RWPE1 (cell line): ENCODE measurements around the gene PARM1.

Source experiments
- CTCF ChIA-PET: fragments of 350-600 bp; sonication (Branson Sonifier 250); formaldehyde crosslinking; extraction: SDS; loops from one replicate; lab custom pipeline; 2021; lab: Yijun Ruan, JAX
- POLR2A ChIA-PET: fragments of 400-600 bp; formaldehyde crosslinking; extraction: SDS; loops from one replicate; lab custom pipeline; 2020; ENCODE audit warnings: antibody characterized with exemption; ENCODE audit not compliant: low non-redundant PET; lab: Yijun Ruan, JAX
- DNase-seq: peaks from one replicate; pipeline ENCODE4 v3.0.0; 2012; ENCODE audit warnings: low spot score
- H3K27ac ChIP-seq: fragments of 450-650 bp; 2 replicates; pipeline ENCODE4 v1.5.1; 2017
- TF ChIP-seq, protein P1 (sequence below): fragments of 450-650 bp; conservative IDR thresholded peaks from 2 replicates; pipeline ENCODE4 v1.5.1; 2017; ENCODE audit warnings: low read depth, mild to moderate bottlenecking

Gene PARM1

DNA sequence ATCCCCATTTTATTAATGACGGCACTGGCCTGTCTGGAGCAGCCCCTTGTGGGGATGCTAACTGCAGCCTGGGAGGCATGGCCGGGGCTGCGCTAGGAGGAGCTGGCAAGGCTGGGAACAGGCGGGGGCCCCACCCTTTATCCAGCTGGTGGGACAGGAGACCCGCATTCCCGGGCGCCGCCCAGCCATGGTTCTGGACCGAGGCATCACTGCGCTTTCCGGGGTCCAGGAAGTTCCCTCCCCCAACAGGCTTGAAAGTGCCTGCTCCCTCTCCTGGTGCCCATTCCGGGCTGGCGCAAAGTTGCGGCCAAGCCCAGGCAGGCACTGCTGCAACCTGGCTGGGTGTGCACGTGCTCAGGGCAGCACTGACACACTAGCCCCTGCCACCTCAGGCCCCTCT, 124.5 kb downstream of the PARM1 start:
- TF ChIP-seq, protein P1, sequence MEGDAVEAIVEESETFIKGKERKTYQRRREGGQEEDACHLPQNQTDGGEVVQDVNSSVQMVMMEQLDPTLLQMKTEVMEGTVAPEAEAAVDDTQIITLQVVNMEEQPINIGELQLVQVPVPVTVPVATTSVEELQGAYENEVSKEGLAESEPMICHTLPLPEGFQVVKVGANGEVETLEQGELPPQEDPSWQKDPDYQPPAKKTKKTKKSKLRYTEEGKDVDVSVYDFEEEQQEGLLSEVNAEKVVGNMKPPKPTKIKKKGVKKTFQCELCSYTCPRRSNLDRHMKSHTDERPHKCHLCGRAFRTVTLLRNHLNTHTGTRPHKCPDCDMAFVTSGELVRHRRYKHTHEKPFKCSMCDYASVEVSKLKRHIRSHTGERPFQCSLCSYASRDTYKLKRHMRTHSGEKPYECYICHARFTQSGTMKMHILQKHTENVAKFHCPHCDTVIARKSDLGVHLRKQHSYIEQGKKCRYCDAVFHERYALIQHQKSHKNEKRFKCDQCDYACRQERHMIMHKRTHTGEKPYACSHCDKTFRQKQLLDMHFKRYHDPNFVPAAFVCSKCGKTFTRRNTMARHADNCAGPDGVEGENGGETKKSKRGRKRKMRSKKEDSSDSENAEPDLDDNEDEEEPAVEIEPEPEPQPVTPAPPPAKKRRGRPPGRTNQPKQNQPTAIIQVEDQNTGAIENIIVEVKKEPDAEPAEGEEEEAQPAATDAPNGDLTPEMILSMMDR: no peak
- H3K27ac ChIP-seq: no peak overlapping the region
- ChIA-PET CTCF (no interaction called here), POLR2A (no interaction called here)
- no peak for DNase-seq

DNA sequence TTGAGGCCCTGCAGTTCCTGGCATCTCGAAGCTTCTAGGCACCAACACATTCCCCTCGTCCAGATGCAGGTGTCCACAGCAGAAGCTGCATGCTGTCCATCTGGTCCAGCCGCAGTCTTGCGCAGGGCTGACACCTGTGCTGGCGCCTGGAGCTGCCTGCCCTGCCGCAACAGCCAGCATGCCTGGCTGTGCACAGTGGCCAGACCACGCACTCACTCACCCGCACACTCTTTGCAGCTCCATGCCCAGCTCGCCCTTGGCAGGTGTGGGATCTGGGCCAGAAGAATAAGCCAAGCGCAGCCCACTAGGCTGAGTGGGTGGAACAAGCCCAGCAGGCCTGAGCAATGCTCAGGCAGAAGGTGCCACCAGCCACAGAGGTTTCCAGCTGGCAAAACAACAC, 125.6 kb downstream of the PARM1 start:
- POLR2A ChIA-PET: no interaction called here
- CTCF ChIA-PET: no interaction called here

DNA sequence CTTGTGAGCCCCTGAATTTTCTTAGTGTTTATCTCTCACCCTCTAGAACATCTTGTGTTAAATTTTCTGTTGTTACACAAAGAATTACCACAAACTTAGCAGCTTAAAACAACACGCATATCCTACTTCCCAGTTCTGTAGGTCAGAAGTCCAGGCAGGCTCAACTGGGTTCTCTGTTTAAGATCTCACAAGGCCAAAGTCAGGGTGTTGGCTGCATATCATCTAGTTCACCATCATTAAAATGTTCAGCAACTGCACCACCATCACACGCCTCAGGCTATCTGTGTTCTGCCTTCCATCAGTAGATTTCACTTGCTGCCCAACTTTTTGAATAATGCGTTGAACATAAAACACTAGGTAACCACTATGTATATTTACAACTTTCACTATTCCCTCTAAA, 130.5 kb downstream of the PARM1 start:
- CTCF ChIA-PET: no interaction called here
- TF ChIP-seq, protein P1: no peak
- H3K27ac ChIP-seq: no peak overlapping the region
- POLR2A ChIA-PET: no interaction called here
- no peak for DNase-seq

More for the DNA sequence above, 125.6 kb downstream of the PARM1 start:
- TF ChIP-seq, protein P1: no peak
- no peak for DNase-seq
- no peak overlapping the region for H3K27ac ChIP-seq

DNA sequence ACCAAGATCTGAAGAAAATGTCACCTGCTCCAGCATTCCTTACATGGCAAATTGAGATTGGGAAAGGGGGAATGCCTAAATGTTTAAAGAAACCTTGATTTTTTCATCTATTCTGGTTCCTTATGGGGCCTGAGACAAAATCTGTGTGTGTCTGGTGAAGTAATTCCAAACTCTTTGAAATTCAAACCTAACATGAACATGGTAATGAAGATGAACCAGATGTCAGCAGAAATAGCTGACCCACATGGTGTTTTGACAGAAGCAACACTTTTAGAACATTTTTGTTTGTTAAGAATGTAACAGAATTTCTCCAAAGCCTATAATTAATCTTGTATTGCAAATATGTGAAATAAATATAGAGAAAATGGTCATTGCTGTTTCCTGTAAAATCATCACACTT, 133.0 kb downstream of the PARM1 start:
- POLR2A ChIA-PET: no interaction called here
- H3K27ac ChIP-seq: no peak overlapping the region
- no peak for DNase-seq
- CTCF ChIA-PET: no interaction called here
- TF ChIP-seq, protein P1: no peak

DNA sequence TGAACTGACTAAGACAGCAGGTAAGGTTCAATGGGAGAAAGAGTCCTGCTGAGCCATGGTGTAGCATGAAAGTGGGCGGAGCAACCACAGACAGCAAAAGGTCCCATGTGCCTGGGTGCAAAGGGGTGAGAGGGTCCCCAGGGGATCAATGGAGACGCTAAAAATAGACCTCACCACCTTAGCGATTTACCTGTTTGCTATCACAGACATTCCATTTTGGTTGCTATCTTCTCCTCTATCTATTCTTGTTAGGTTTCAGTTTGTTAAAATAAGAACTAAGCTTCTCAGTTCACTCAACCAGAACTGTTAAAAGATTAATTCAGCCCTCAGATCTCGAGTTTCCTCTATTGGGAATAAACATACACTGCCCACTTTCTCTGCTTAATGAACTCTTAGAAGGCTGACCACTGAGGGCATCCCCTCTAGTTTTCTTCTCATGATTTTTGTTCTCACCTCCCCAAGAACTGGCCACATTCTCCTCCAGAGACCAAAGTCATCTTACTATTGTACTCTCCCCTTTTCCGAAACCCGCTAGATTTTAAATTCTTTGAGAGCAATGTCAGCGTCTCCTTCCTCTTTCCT, 136.7 kb downstream of the PARM1 start:
- TF ChIP-seq, protein P1: no peak
- H3K27ac ChIP-seq: no peak overlapping the region
- DNase-seq: no peak
- ChIA-PET POLR2A (no interaction called here), CTCF (no interaction called here)

DNA sequence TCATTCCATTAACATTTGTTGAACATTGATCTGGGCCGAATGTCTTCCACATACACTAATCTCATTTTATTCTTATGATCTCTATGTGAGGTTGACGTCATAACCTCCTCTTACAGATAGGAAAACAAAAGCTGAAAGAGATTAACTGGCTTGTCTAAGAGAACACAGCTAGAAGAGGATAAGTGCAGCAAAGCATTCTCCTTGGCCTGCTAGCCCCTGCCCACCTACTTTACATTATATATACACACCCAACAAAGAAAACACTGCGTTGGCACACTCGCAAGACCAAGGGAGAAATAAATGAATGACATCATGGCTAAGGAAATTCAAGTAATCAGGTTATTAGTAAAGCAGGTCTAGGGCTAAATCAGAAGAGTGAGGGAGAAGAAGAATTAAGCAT, 138.4 kb downstream of the PARM1 start:
- ChIA-PET CTCF (no interaction called here), POLR2A (no interaction called here)
- TF ChIP-seq, protein P1: no peak

More for the DNA sequence above, 138.4 kb downstream of the PARM1 start:
- H3K27ac ChIP-seq: no peak overlapping the region
- no peak for DNase-seq
